ENCODE measurements around the gene IDH3G. TPM values are rescaled to one million over a fixed set of nuclear protein-coding genes. Genes with fewer than 3 reads are reported as not detected.
"Not testable (repeated sequence)": the region's sequence is repeated elsewhere in the genome, so short reads cannot be mapped to it uniquely, and the experiment has no call there.

Gene IDH3G
- total RNA-seq, 1 donor from 2014 or later: 50.2 TPM

- Mint-ChIP-seq H3K27me3 (ENCODE audit: low read depth) (no peaks in the 10 kb centered on the region), H3K36me3 (ENCODE audit: low read depth) (no peaks in the 10 kb centered on the region), H3K9me3 (no peaks in the 10 kb centered on the region), H3K27ac (ENCODE audit: unreplicated experiment) (no peak overlapping the region), H3K4me1 (no peaks in the 10 kb centered on the region), H3K4me3 (no peak overlapping the region)
- no peak for TF ChIP-seq CTCF (conservative IDR thresholded peaks at IDR 0.05)
- no peak for DNase-seq (ENCODE audit: low read depth, low spot score)
Observed at GRCh38 chrX:153746359-153746758, 47.8 kb downstream of the IDH3G start.

- not testable (repeated sequence) for DNase-seq (ENCODE audit: low read depth, low spot score); H3K4me1 Mint-ChIP-seq; H3K4me3 Mint-ChIP-seq; H3K27ac Mint-ChIP-seq (ENCODE audit: unreplicated experiment); H3K27me3 Mint-ChIP-seq (ENCODE audit: low read depth); H3K36me3 Mint-ChIP-seq (ENCODE audit: low read depth); H3K9me3 Mint-ChIP-seq
Observed at GRCh38 chrX:153745067-153745433, 49.1 kb downstream of the IDH3G start.

- Mint-ChIP-seq H3K27me3 (ENCODE audit: low read depth) (no peaks in the 10 kb centered on the region), H3K4me1 (no peaks in the 10 kb centered on the region), H3K4me3 (peak overlapping the region; percentile 31), H3K36me3 (ENCODE audit: low read depth) (no peaks in the 10 kb centered on the region), H3K27ac (ENCODE audit: unreplicated experiment) (no peak overlapping the region), H3K9me3 (no peaks in the 10 kb centered on the region)
- peak; percentile 37 for TF ChIP-seq CTCF (conservative IDR thresholded peaks at IDR 0.05)
- DNase-seq (ENCODE audit: low read depth, low spot score): peak; percentile 22
Observed at GRCh38 chrX:153744210-153745066, 49.7 kb downstream of the IDH3G start.

GRCh38 chrX:153743468-153744209 is 50.5 kb downstream of the IDH3G start:
- DNase-seq (ENCODE audit: low read depth, low spot score); H3K4me1 Mint-ChIP-seq; H3K27ac Mint-ChIP-seq (ENCODE audit: unreplicated experiment); H3K36me3 Mint-ChIP-seq (ENCODE audit: low read depth); H3K9me3 Mint-ChIP-seq; H3K27me3 Mint-ChIP-seq (ENCODE audit: low read depth): not testable (repeated sequence)
- H3K4me3 Mint-ChIP-seq: peak overlapping the region; percentile 31

GRCh38 chrX:153742796-153743467 is 51.2 kb downstream of the IDH3G start:
- not testable (repeated sequence) for H3K27ac Mint-ChIP-seq (ENCODE audit: unreplicated experiment)

GRCh38 chrX:153742111-153742510 is 52.1 kb downstream of the IDH3G start:
- H3K27ac Mint-ChIP-seq (ENCODE audit: unreplicated experiment); H3K27me3 Mint-ChIP-seq (ENCODE audit: low read depth); H3K4me1 Mint-ChIP-seq; DNase-seq (ENCODE audit: low read depth, low spot score); H3K9me3 Mint-ChIP-seq; H3K4me3 Mint-ChIP-seq; H3K36me3 Mint-ChIP-seq (ENCODE audit: low read depth): not testable (repeated sequence)

More at GRCh38 chrX:153742796-153743467, 51.2 kb downstream of the IDH3G start:
- not testable (repeated sequence) for H3K4me3 Mint-ChIP-seq; H3K9me3 Mint-ChIP-seq; H3K4me1 Mint-ChIP-seq; DNase-seq (ENCODE audit: low read depth, low spot score); H3K36me3 Mint-ChIP-seq (ENCODE audit: low read depth); H3K27me3 Mint-ChIP-seq (ENCODE audit: low read depth)

- Mint-ChIP-seq H3K9me3 (no peaks in the 10 kb centered on the region), H3K27ac (ENCODE audit: unreplicated experiment) (no peak overlapping the region), H3K27me3 (ENCODE audit: low read depth) (no peaks in the 10 kb centered on the region), H3K4me3 (no peak overlapping the region), H3K36me3 (ENCODE audit: low read depth) (no peaks in the 10 kb centered on the region), H3K4me1 (no peaks in the 10 kb centered on the region)
- no peak for TF ChIP-seq CTCF (conservative IDR thresholded peaks at IDR 0.05)
- DNase-seq (ENCODE audit: low read depth, low spot score): no peak
Observed at GRCh38 chrX:153741446-153741845, 52.7 kb downstream of the IDH3G start.

Measured in neural crest cell (in vitro differentiated cells).